Measurements from ENCODE around the gene NES.

NES gene

DNA sequence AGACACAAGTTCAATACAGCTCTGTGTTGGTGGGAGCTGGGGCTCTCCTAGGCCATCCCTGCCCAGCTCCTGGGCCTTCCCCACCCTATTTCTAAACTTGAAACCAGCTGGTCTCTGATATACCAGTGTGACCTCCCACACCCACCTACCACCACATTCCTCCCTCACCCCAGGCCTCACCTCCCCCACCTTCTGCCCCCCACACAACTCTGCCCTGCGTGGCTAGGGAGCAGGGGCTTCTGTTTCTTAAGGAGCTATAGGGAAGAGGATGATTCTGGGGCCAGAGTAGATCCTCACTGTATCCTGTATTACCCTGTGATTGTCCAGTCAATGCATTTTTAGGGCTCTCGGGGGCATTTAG, 16.5 kb downstream of the NES start:
- no peak overlapping the region for H3K4me2 ChIP-seq (ENCODE audit: low read length)
- no peaks in the 10 kb centered on the region for H3K36me3 ChIP-seq (ENCODE audit: control insufficient read depth in 1 of 2, insufficient read depth in 2 of 2, low read length in 2 of 2)
- peaks cover 10% of the 10 kb centered on the region for H3K27me3 ChIP-seq (ENCODE audit: insufficient read depth, low read length)
- peak overlapping the region; percentile 83 for H2BK120ac ChIP-seq (ENCODE audit: insufficient read depth, low read length, poor library complexity)
- H4K8ac ChIP-seq (ENCODE audit: low read depth, low read length): peak overlapping the region; percentile 4
- no peak for DNase-seq
- no peak overlapping the region for H3K4me3 ChIP-seq (ENCODE audit: low read depth, low read length)
- no CpG with 5 or more reads among the region's 2 CpGs for WGBS (ENCODE audit: extremely low coverage, insufficient coverage, insufficient read length)
- peaks cover 1% of the 10 kb centered on the region for H3K79me2 ChIP-seq (ENCODE audit: control insufficient read depth, insufficient read depth, low read length, poor library complexity)
- H4K91ac ChIP-seq (ENCODE audit: low read depth, low read length): peak overlapping the region; percentile 81
- peak overlapping the region; percentile 62 for H2AK5ac ChIP-seq (ENCODE audit: low read length)
- peaks cover 51 to 65% of the 10 kb centered on the region in 2 experiments for H3K4me1 ChIP-seq (ENCODE audit: control insufficient read depth in 1 of 2, insufficient read depth in 2 of 2, low read length in 2 of 2)
- H3K18ac ChIP-seq (ENCODE audit: low read length): peak overlapping the region; percentile 43
- peak overlapping the region; percentile 92 for H3K27ac ChIP-seq (ENCODE audit: low read depth, low read length)
- H3K9ac ChIP-seq (ENCODE audit: low read length): no peak overlapping the region
- H2AFZ ChIP-seq (ENCODE audit: insufficient read depth, low read length, poor library complexity): no peak overlapping the region
- peaks cover 51% of the 10 kb centered on the region for H3K79me1 ChIP-seq (ENCODE audit: low read length)
- peak overlapping the region; percentile 1 for H2BK5ac ChIP-seq (ENCODE audit: low read depth, low read length, poor library complexity)
- no peaks in the 10 kb centered on the region for H3K9me3 ChIP-seq (ENCODE audit: insufficient read depth, low read depth, low read length)
- no peak overlapping the region for H4K12ac ChIP-seq (ENCODE audit: low read depth, low read length)
- H3K14ac ChIP-seq (ENCODE audit: low read length): peak overlapping the region; percentile 21
- H3K23ac ChIP-seq (ENCODE audit: low read length): no peak overlapping the region
- H2BK12ac ChIP-seq (ENCODE audit: low read length): peak overlapping the region; percentile 4
- peak overlapping the region; percentile 13 for H3K4ac ChIP-seq (ENCODE audit: low read depth, low read length)

DNA sequence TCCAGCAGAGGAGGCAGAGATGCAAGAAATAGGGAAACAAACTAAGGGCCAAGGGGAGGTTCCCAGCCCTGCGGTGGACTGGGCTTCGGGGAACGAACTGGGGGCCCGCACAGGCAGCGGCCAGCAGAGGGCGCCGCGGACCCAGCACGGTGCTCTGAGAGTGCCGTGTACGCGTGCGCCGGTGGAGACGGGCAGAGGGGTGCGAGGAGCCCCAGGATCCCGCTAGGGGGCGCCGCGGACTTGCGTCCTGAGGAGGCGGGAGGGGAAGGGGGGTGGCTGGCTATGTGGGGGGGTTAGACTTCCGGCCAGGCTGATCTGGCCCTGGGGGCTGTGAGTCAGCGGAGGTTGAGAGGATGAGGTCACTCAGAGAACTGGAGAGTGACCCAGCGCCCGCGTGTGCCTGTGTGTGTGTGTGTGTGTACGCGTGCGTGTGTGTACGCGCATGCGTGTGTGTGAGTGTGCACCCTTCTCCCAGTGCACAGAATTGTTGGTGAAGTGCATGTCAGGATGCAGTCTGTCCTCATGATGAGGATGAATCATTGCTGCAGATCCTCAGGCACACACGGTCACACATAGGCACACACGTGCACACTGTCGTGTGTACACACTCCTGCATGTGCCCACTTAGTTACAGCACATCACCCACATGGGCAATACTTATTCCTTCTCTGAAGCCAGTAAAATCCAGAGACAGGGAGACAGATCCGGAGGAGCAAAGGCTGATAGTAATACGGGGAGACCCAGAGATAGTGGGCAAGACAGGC, 17.0 kb downstream of the NES start:
- Histone ChIP-seq H2AK5ac (ENCODE audit: low read length) (peak overlapping the region; percentile 62), H4K12ac (ENCODE audit: low read depth, low read length) (no peak overlapping the region), H2BK12ac (ENCODE audit: low read length) (peak overlapping the region; percentile 4), H3K4me1 (ENCODE audit: control insufficient read depth in 1 of 2, insufficient read depth in 2 of 2, low read length in 2 of 2) (peaks cover 45 to 59% of the 10 kb centered on the region in 2 experiments), H3K79me1 (ENCODE audit: low read length) (peaks cover 45% of the 10 kb centered on the region), H4K8ac (ENCODE audit: low read depth, low read length) (no peak overlapping the region), H3K4me3 (ENCODE audit: low read depth, low read length) (peak overlapping the region; percentile 30), H2BK120ac (ENCODE audit: insufficient read depth, low read length, poor library complexity) (peak overlapping the region; percentile 83), H2BK5ac (ENCODE audit: low read depth, low read length, poor library complexity) (peak overlapping the region; percentile 1), H2AFZ (ENCODE audit: insufficient read depth, low read length, poor library complexity) (peak overlapping the region; percentile 2), H3K9me3 (ENCODE audit: insufficient read depth, low read depth, low read length) (no peaks in the 10 kb centered on the region), H4K91ac (ENCODE audit: low read depth, low read length) (peak overlapping the region; percentile 81), H3K4ac (ENCODE audit: low read depth, low read length) (no peak overlapping the region), H3K27ac (ENCODE audit: low read depth, low read length) (peak overlapping the region; percentile 92), H3K14ac (ENCODE audit: low read length) (peak overlapping the region; percentile 0), H3K79me2 (ENCODE audit: control insufficient read depth, insufficient read depth, low read length, poor library complexity) (no peaks in the 10 kb centered on the region), H3K9ac (ENCODE audit: low read length) (peak overlapping the region; percentile 4), H3K27me3 (ENCODE audit: insufficient read depth, low read length) (peaks cover 10% of the 10 kb centered on the region), H3K36me3 (ENCODE audit: control insufficient read depth in 1 of 2, insufficient read depth in 2 of 2, low read length in 2 of 2) (no peaks in the 10 kb centered on the region), H3K18ac (ENCODE audit: low read length) (peak overlapping the region; percentile 6), H3K23ac (ENCODE audit: low read length) (peak overlapping the region; percentile 2), H3K4me2 (ENCODE audit: low read length) (peak overlapping the region; percentile 2)
- peak; percentile 98 for DNase-seq
- WGBS (ENCODE audit: extremely low coverage, insufficient coverage, insufficient read length): no CpG with 5 or more reads among the region's 38 CpGs

DNA sequence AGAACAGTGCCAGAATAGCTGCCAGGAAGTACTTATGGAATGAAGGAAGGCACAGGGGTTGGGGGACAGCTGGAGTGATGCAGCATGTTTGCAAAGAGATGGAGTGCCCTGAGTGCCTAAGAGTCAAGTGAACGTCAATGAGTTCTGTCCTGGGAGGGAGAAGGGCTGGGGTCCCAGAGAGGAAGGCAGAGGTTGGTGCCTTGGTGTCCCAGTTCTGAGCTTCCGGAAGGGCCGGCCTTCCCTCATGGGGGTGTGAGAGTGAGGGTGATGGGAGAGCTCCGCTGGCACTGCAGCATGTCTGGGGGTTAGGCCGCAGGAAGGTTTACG, 17.6 kb downstream of the NES start:
- peaks cover 41 to 54% of the 10 kb centered on the region in 2 experiments for H3K4me1 ChIP-seq (ENCODE audit: control insufficient read depth in 1 of 2, insufficient read depth in 2 of 2, low read length in 2 of 2)
- DNase-seq: no peak

DNA sequence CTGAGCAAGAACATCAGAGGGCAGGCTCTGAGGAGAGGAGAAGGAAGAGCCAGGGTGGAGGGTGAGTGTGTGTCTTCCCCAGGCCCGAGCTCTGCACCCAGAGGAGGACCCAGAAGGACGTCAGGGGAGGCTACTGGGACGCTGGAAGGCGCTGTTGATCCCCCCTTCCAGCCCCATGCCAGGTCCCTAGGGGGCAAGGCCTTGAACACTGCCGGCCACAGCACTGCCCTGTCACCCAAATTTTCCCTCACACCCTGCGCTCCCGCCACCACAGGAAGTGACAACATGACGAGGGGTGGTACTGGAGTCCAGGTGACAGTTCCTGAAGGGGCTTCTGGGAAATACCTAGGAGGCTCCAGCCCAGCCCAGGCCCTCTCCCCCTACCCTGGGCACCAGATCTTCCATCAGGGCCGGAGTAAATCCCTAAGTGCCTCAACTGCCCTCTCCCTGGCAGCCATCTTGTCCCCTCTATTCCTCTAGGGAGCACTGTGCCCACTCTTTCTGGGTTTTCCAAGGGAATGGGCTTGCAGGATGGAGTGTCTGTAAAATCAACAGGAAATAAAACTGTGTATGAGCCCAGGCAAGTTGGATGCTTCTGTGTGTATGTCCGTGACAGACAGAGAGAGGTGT, 18.1 kb downstream of the NES start:
- Histone ChIP-seq H2BK120ac (ENCODE audit: insufficient read depth, low read length, poor library complexity) (no peak overlapping the region), H3K4me2 (ENCODE audit: low read length) (no peak overlapping the region), H2BK12ac (ENCODE audit: low read length) (no peak overlapping the region), H3K18ac (ENCODE audit: low read length) (no peak overlapping the region), H2AFZ (ENCODE audit: insufficient read depth, low read length, poor library complexity) (no peak overlapping the region), H3K4me1 (ENCODE audit: control insufficient read depth in 1 of 2, insufficient read depth in 2 of 2, low read length in 2 of 2) (peaks cover 35 to 49% of the 10 kb centered on the region in 2 experiments), H2AK5ac (ENCODE audit: low read length) (no peak overlapping the region), H3K79me1 (ENCODE audit: low read length) (peaks cover 36% of the 10 kb centered on the region), H3K9ac (ENCODE audit: low read length) (no peak overlapping the region), H3K23ac (ENCODE audit: low read length) (no peak overlapping the region), H3K14ac (ENCODE audit: low read length) (no peak overlapping the region), H3K4me3 (ENCODE audit: low read depth, low read length) (no peak overlapping the region), H4K12ac (ENCODE audit: low read depth, low read length) (no peak overlapping the region), H4K91ac (ENCODE audit: low read depth, low read length) (no peak overlapping the region), H3K36me3 (ENCODE audit: control insufficient read depth in 1 of 2, insufficient read depth in 2 of 2, low read length in 2 of 2) (no peaks in the 10 kb centered on the region), H3K27me3 (ENCODE audit: insufficient read depth, low read length) (peaks cover 10% of the 10 kb centered on the region), H3K27ac (ENCODE audit: low read depth, low read length) (no peak overlapping the region), H3K79me2 (ENCODE audit: control insufficient read depth, insufficient read depth, low read length, poor library complexity) (no peaks in the 10 kb centered on the region), H2BK5ac (ENCODE audit: low read depth, low read length, poor library complexity) (no peak overlapping the region), H3K4ac (ENCODE audit: low read depth, low read length) (no peak overlapping the region), H4K8ac (ENCODE audit: low read depth, low read length) (no peak overlapping the region), H3K9me3 (ENCODE audit: insufficient read depth, low read depth, low read length) (no peaks in the 10 kb centered on the region)
- DNase-seq: no peak
- WGBS (ENCODE audit: extremely low coverage, insufficient coverage, insufficient read length): no CpG with 5 or more reads among the region's 10 CpGs

More for the DNA sequence above, 17.6 kb downstream of the NES start:
- H3K27me3 ChIP-seq (ENCODE audit: insufficient read depth, low read length): peaks cover 10% of the 10 kb centered on the region
- peak overlapping the region; percentile 2 for H2AFZ ChIP-seq (ENCODE audit: insufficient read depth, low read length, poor library complexity)
- peak overlapping the region; percentile 1 for H4K91ac ChIP-seq (ENCODE audit: low read depth, low read length)
- H3K79me1 ChIP-seq (ENCODE audit: low read length): peaks cover 42% of the 10 kb centered on the region
- H3K79me2 ChIP-seq (ENCODE audit: control insufficient read depth, insufficient read depth, low read length, poor library complexity): no peaks in the 10 kb centered on the region
- H4K12ac ChIP-seq (ENCODE audit: low read depth, low read length): no peak overlapping the region
- no peak overlapping the region for H3K23ac ChIP-seq (ENCODE audit: low read length)
- no peak overlapping the region for H3K4ac ChIP-seq (ENCODE audit: low read depth, low read length)
- no peak overlapping the region for H2BK120ac ChIP-seq (ENCODE audit: insufficient read depth, low read length, poor library complexity)
- no peak overlapping the region for H2BK5ac ChIP-seq (ENCODE audit: low read depth, low read length, poor library complexity)
- H3K27ac ChIP-seq (ENCODE audit: low read depth, low read length): no peak overlapping the region
- no peak overlapping the region for H3K9ac ChIP-seq (ENCODE audit: low read length)
- no peaks in the 10 kb centered on the region for H3K9me3 ChIP-seq (ENCODE audit: insufficient read depth, low read depth, low read length)
- H3K18ac ChIP-seq (ENCODE audit: low read length): no peak overlapping the region
- no peaks in the 10 kb centered on the region for H3K36me3 ChIP-seq (ENCODE audit: control insufficient read depth in 1 of 2, insufficient read depth in 2 of 2, low read length in 2 of 2)
- H2AK5ac ChIP-seq (ENCODE audit: low read length): no peak overlapping the region
- no CpG with 5 or more reads among the region's 6 CpGs for WGBS (ENCODE audit: extremely low coverage, insufficient coverage, insufficient read length)
- no peak overlapping the region for H3K14ac ChIP-seq (ENCODE audit: low read length)
- H2BK12ac ChIP-seq (ENCODE audit: low read length): peak overlapping the region; percentile 4
- H4K8ac ChIP-seq (ENCODE audit: low read depth, low read length): no peak overlapping the region
- no peak overlapping the region for H3K4me3 ChIP-seq (ENCODE audit: low read depth, low read length)
- H3K4me2 ChIP-seq (ENCODE audit: low read length): no peak overlapping the region
